SK-N-SH (cell line): ENCODE results near the gene ATOSA. TPM values are rescaled to one million over a fixed set of nuclear protein-coding genes. Genes with fewer than 3 reads are reported as not detected.

Source experiments
- CTCF ChIA-PET: fragments of 300-600, 350-600 bp; formaldehyde crosslinking; extraction: SDS; loops from one replicate; lab custom pipeline; 2021; lab: Yijun Ruan, JAX
- POLR2A ChIA-PET: fragments of 350-600 bp; sonication (Branson Sonifier 250); formaldehyde crosslinking; extraction: SDS; loops from one replicate; lab custom pipeline; 2020; ENCODE audit warnings: antibody characterized with exemption, inconsistent platforms; lab: Yijun Ruan, JAX
- DNase-seq: peaks from one replicate; pipeline ENCODE4 v3.0.0; 2012
- H2AFZ ChIP-seq: fragments of 200-600 bp; sonication (generic); 2 replicates; pipeline ENCODE4 v1.8.1; 2016; ENCODE audit warnings: antibody characterized with exemption, mild to moderate bottlenecking, low read depth
- H3F3A ChIP-seq: fragments of 200-600 bp; sonication (generic); replicated peaks from 2 replicates; pipeline ENCODE3; 2016; ENCODE audit warnings: antibody characterized with exemption, mild to moderate bottlenecking; ENCODE audit not compliant: insufficient read depth
- H3K27ac ChIP-seq, 2 experiments: fragments of 200-500 bp in 1 of 2; fragments of 200-600 bp in 1 of 2; sonication (Bioruptor generic) in 1 of 2; sonication (generic), shearing (Covaris generic) in 1 of 2; 2 replicates each; pipeline versions ENCODE4 v1.5.1 to v1.6.1; 2014 to 2016; ENCODE audit warnings: low read depth in 2 of 2, inconsistent platforms in 1 of 2, low read length in 1 of 2, mild to moderate bottlenecking in 1 of 2, mixed read lengths in 1 of 2
- H3K27me3 ChIP-seq: fragments of 200-600 bp; sonication (generic), shearing (Covaris generic); 2 replicates; pipeline ENCODE4 v1.6.1; 2016; ENCODE audit warnings: mixed run types; ENCODE audit not compliant: insufficient read depth
- H3K36me3 ChIP-seq, 2 experiments: fragments of 200-500 bp in 1 of 2; fragments of 200-600 bp in 1 of 2; sonication (Bioruptor generic) in 1 of 2; sonication (generic) in 1 of 2; replicated peaks in 1 of 2; 2 replicates each; pipeline versions ENCODE3 to v1.5.1; 2014 to 2016; ENCODE audit warnings: low read length in 1 of 2, mild to moderate bottlenecking in 1 of 2; ENCODE audit not compliant: insufficient read depth in 2 of 2, control insufficient read depth in 1 of 2
- H3K4me1 ChIP-seq, 2 experiments: fragments of 200-500 bp in 1 of 2; fragments of 200-600 bp in 1 of 2; sonication (Bioruptor generic) in 1 of 2; sonication (generic), shearing (Covaris generic) in 1 of 2; 2 replicates each; pipeline versions ENCODE4 v1.5.1 to v1.6.1; 2014 to 2016; ENCODE audit warnings: low read depth in 1 of 2, low read length in 1 of 2, mixed run types in 1 of 2; ENCODE audit not compliant: insufficient read depth in 2 of 2, control insufficient read depth in 1 of 2
- H3K4me2 ChIP-seq: fragments of 200-600 bp; sonication (generic), shearing (Covaris generic); 2 replicates; pipeline ENCODE4 v1.6.1; 2017; ENCODE audit warnings: mixed run types
- H3K4me3 ChIP-seq, 2 experiments: fragments of 200-500 bp in 1 of 2; fragments of 200-600 bp in 1 of 2; sonication (Bioruptor generic) in 1 of 2; sonication (generic), shearing (Covaris generic) in 1 of 2; 2 replicates each; pipeline versions ENCODE4 v1.5.1 to v1.8.1; 2014 to 2016; ENCODE audit warnings: low read depth in 2 of 2, inconsistent platforms in 1 of 2, low read length in 1 of 2, mild to moderate bottlenecking in 1 of 2, mixed read lengths in 1 of 2, moderate library complexity in 1 of 2
- H3K79me2 ChIP-seq: fragments of 200-600 bp; sonication (generic); 2 replicates; pipeline ENCODE4 v1.8.1; 2017; ENCODE audit warnings: mild to moderate bottlenecking; ENCODE audit not compliant: insufficient read depth
- H3K9ac ChIP-seq: fragments of 200-600 bp; sonication (generic); 2 replicates; pipeline ENCODE4 v1.6.1; 2017; ENCODE audit warnings: mixed run types
- H3K9me2 ChIP-seq: fragments of 200-600 bp; sonication (generic); 2 replicates; pipeline ENCODE4 v1.6.1; 2017; ENCODE audit warnings: mixed run types
- H3K9me3 ChIP-seq: fragments of 200-600 bp; sonication (generic); 2 replicates; pipeline ENCODE4 v1.6.1; 2017; ENCODE audit warnings: mixed run types, mild to moderate bottlenecking, moderate library complexity
- H4K20me1 ChIP-seq: fragments of 200-600 bp; sonication (generic); 2 replicates; pipeline ENCODE4 v1.6.1; 2017; ENCODE audit warnings: mild to moderate bottlenecking, mixed run types; ENCODE audit not compliant: insufficient read depth
- EP300 ChIP-seq, 2 experiments: IDR thresholded peaks; 2 replicates each; pipeline versions ENCODE4 v1.4.0 to v1.6.1; 2012; ENCODE audit warnings: borderline replicate concordance in 1 of 2, low read depth in 1 of 2, low read length in 1 of 2
- GABPA ChIP-seq: IDR thresholded peaks from 2 replicates; pipeline ENCODE4 v1.4.0; 2012; ENCODE audit warnings: low read depth, mild to moderate bottlenecking
- SMC3 ChIP-seq: IDR thresholded peaks from 2 replicates; pipeline ENCODE4 v1.6.1; 2012; ENCODE audit warnings: low read depth, low read length, improper control_type of control experiment
- TAF1 ChIP-seq: IDR thresholded peaks from 2 replicates; pipeline ENCODE4 v1.6.1; 2012; ENCODE audit warnings: low read depth, mild to moderate bottlenecking, low read length, moderate library complexity, borderline replicate concordance
- WGBS: methylation state at CpG from one replicate; pipeline ENCODE4 v1.1.6; 2017; ENCODE audit warnings: low lambda C conversion rate; 5-methylcytosine and 5-hydroxymethylcytosine counted together
- polyA plus RNA-seq, 3 experiments: library from polyadenylated mRNA; depleted of rRNA; stranded (reverse); fragments of >200 nt; gene quantifications; 2 replicates each; pipeline ENCODE4 v1.2.3, GENCODE V29; 2012
- TF ChIP-seq, protein P1 (sequence below): fragments of 200-600 bp; sonication (generic); IDR thresholded peaks from 2 replicates; pipeline ENCODE4 v1.6.1; 2017; ENCODE audit warnings: antibody characterized with exemption, mild to moderate bottlenecking, moderate library complexity
- TF ChIP-seq, protein P2 (sequence below): IDR thresholded peaks from 2 replicates; pipeline ENCODE4 v1.4.0; 2012; ENCODE audit warnings: low read depth
- TF ChIP-seq, protein P3 (sequence below): IDR thresholded peaks from 2 replicates; pipeline ENCODE4 v1.4.0; 2012; ENCODE audit warnings: low read depth, borderline replicate concordance
- TF ChIP-seq, protein P4 (sequence below): IDR thresholded peaks from 2 replicates; pipeline ENCODE4 v1.6.1; 2012; ENCODE audit warnings: mild to moderate bottlenecking, low read depth, low read length, moderate library complexity

Gene ATOSA
- polyA plus RNA-seq, 1 of the 3 experiments (the other 2 are of a cell fraction), result 7.4 TPM

DNA sequence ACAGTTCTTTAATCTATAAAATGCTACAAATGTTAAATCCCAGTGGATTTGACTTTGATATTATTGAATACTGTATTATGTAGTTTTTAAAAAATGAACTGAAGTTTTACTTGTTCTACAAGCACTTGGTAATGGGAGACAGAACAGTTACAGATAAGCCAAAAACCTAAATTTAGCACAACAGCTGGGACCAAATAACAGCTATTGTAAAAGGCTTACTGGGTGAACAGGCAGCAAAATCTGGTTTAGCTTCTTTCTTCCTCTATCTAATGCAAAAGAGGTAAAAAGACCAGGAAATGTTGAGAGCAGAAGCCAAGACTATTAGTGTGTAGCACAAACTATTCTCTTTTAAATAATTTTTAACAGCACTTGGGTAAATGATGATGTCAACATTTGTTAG, 1.6 kb upstream of the ATOSA start:
- Histone ChIP-seq H3K27ac (no peak overlapping the region), H3K9ac (no peak overlapping the region), H3K4me2 (no peak overlapping the region), H4K20me1 (no peaks in the 10 kb centered on the region), H3K79me2 (peaks cover 11% of the 10 kb centered on the region; the same call in 1 of the 2 replicates), H3K4me3 (no peak overlapping the region), H3K36me3 (peaks cover 6 to 10% of the 10 kb centered on the region in 2 experiments), H3K4me1 (peaks cover 3 to 9% of the 10 kb centered on the region in 2 experiments; a peak in 2 of 4 replicates), H3K27me3 (no peaks in the 10 kb centered on the region)
- DNase-seq, result no peak
- POLR2A ChIA-PET, result no interaction called here
- TF ChIP-seq GABPA, result no peak
- TF ChIP-seq, all 33 proteins: peak for 0
- H3K9me3 ChIP-seq, result no peaks in the 10 kb centered on the region
- peaks cover 11% of the 10 kb centered on the region for H3F3A ChIP-seq
- CTCF ChIA-PET, result interaction anchor here (0.6 to 1.6 kb wide), 2 partner anchors 54 to 215 kb away, joined by 3 to 11 read pairs; no protein-coding TSS in a partner anchor
- no peaks in the 10 kb centered on the region for H3K9me2 ChIP-seq
- no peak overlapping the region for H2AFZ ChIP-seq

DNA sequence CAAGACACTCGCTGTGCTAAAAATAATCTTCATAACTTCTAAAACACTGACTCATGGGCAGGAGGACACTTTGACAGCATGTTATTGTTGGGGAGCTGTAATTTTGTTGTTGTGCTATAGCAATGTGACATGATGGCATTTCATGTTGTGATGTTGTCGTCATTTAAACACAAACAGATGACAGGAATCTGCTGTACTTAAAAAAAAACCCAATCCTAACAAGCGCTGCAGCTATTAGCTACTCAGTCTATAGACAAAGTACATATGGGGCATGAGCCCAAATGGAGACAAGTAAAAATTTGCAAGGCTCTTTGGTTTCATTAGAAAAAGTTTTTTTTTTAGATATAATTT, 828 bp upstream of the ATOSA start:
- Histone ChIP-seq H3K4me2 (peak overlapping the region; percentile 81), H3K36me3 (peaks cover 7 to 12% of the 10 kb centered on the region in 2 experiments), H3K9ac (peak overlapping the region; percentile 35; the same call in 1 of the 2 replicates), H3K9me2 (no peaks in the 10 kb centered on the region), H3K27me3 (no peaks in the 10 kb centered on the region), H3K4me1 (peaks cover 3 to 9% of the 10 kb centered on the region in 2 experiments; a peak in 2 of 4 replicates), H4K20me1 (no peaks in the 10 kb centered on the region), H3F3A (peaks cover 11% of the 10 kb centered on the region), H3K79me2 (peaks cover 15% of the 10 kb centered on the region; the same call in 1 of the 2 replicates), H3K4me3 (peak overlapping the region; percentile 46 to 76), H3K9me3 (no peaks in the 10 kb centered on the region), H2AFZ (peak overlapping the region; percentile 55; the same call in 1 of the 2 replicates), H3K27ac (peak overlapping the region; percentile 31 to 87; a peak in 3 of 4 replicates)
- 47% methylated on average over 3 of the region's 3 CpGs for WGBS
- ChIA-PET CTCF (interaction anchor here (0.9 to 1.6 kb wide), 3 partner anchors 8 to 55 kb away, joined by 3 to 11 read pairs (median 3); no protein-coding TSS in a partner anchor), POLR2A (no interaction called here)
- DNase-seq, result peak; percentile 20
- TF ChIP-seq, protein P1, sequence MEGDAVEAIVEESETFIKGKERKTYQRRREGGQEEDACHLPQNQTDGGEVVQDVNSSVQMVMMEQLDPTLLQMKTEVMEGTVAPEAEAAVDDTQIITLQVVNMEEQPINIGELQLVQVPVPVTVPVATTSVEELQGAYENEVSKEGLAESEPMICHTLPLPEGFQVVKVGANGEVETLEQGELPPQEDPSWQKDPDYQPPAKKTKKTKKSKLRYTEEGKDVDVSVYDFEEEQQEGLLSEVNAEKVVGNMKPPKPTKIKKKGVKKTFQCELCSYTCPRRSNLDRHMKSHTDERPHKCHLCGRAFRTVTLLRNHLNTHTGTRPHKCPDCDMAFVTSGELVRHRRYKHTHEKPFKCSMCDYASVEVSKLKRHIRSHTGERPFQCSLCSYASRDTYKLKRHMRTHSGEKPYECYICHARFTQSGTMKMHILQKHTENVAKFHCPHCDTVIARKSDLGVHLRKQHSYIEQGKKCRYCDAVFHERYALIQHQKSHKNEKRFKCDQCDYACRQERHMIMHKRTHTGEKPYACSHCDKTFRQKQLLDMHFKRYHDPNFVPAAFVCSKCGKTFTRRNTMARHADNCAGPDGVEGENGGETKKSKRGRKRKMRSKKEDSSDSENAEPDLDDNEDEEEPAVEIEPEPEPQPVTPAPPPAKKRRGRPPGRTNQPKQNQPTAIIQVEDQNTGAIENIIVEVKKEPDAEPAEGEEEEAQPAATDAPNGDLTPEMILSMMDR, result no peak
- no peak for TF ChIP-seq EP300 (IDR thresholded peaks at IDR 0.05; ENCODE audit: borderline replicate concordance in 1 of 2, low read depth in 1 of 2, low read length in 1 of 2)
- TF ChIP-seq, protein P2, sequence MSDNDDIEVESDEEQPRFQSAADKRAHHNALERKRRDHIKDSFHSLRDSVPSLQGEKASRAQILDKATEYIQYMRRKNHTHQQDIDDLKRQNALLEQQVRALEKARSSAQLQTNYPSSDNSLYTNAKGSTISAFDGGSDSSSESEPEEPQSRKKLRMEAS, result no peak

DNA sequence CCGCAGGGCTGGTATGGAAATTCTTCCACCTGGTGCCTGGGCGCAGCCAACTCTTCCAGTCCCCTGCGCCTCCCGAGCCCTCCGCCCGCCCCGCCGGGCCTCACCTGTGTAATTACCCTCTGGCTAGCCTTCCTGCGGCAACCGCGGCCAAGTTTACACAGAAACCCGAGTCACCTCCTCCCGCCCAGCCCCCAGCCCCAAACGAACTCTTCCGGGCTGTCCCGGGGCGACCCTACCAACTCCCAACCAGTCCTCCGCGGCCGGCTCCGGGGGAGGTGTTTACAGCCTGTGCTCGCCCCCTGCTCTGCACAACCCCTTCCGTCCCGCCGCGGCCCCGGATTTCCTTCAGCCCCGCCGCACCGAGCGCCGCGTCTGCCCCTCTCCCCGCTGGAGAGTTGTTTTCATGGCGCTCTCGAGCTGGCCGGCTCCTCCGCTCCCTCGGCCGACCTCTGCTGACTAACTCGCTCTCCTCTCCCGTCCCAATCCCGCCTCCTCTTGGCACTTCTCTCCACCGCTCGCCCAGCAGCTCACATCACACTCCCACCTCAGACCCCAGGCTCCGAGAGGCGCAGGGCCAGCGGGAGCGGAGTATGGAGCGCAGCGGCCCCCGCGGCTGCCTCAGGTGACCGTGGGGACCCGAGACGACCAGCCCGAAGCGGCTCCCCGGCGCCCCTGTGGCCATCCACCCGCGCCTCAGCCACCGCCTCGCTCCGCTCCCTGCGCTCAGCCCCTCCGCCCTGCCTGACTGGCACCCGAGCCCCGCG, 538 bp downstream of the ATOSA start:
- H4K20me1 ChIP-seq, result no peaks in the 10 kb centered on the region
- ChIA-PET POLR2A (interaction anchor here (1.4 kb wide), 1 partner anchor 27 kb away, joined by 5 read pairs; no protein-coding TSS in a partner anchor), CTCF (interaction anchor here (0.5 to 1.6 kb wide), 4 partner anchors 56 to 475 kb away, joined by 3 to 11 read pairs (median 3); no protein-coding TSS in a partner anchor)
- peaks cover 11% of the 10 kb centered on the region for H3F3A ChIP-seq
- H3K4me2 ChIP-seq, result peak overlapping the region; percentile 81
- H3K27ac ChIP-seq, result peak overlapping the region; percentile 85 to 87
- peak; percentile 70 for DNase-seq
- peaks cover 15% of the 10 kb centered on the region; the same call in 1 of the 2 replicates for H3K79me2 ChIP-seq
- H3K4me1 ChIP-seq, result peaks cover 3 to 9% of the 10 kb centered on the region in 2 experiments; a peak in 2 of 4 replicates
- H3K27me3 ChIP-seq, result no peaks in the 10 kb centered on the region
- H3K9ac ChIP-seq, result peak overlapping the region; percentile 67
- H3K9me2 ChIP-seq, result no peaks in the 10 kb centered on the region
- H2AFZ ChIP-seq, result peak overlapping the region; percentile 91
- H3K9me3 ChIP-seq, result no peaks in the 10 kb centered on the region
- 0% methylated on average over 23 of the region's 70 CpGs for WGBS
- TF ChIP-seq GABPA, result peak; percentile 40; the same call in 1 of the 2 replicates
- TF ChIP-seq, protein P3, sequence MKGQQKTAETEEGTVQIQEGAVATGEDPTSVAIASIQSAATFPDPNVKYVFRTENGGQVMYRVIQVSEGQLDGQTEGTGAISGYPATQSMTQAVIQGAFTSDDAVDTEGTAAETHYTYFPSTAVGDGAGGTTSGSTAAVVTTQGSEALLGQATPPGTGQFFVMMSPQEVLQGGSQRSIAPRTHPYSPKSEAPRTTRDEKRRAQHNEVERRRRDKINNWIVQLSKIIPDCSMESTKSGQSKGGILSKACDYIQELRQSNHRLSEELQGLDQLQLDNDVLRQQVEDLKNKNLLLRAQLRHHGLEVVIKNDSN, result no peak
- peak; percentile 14; the same call in 1 of the 2 replicates for TF ChIP-seq TAF1
- TF ChIP-seq, protein P4, sequence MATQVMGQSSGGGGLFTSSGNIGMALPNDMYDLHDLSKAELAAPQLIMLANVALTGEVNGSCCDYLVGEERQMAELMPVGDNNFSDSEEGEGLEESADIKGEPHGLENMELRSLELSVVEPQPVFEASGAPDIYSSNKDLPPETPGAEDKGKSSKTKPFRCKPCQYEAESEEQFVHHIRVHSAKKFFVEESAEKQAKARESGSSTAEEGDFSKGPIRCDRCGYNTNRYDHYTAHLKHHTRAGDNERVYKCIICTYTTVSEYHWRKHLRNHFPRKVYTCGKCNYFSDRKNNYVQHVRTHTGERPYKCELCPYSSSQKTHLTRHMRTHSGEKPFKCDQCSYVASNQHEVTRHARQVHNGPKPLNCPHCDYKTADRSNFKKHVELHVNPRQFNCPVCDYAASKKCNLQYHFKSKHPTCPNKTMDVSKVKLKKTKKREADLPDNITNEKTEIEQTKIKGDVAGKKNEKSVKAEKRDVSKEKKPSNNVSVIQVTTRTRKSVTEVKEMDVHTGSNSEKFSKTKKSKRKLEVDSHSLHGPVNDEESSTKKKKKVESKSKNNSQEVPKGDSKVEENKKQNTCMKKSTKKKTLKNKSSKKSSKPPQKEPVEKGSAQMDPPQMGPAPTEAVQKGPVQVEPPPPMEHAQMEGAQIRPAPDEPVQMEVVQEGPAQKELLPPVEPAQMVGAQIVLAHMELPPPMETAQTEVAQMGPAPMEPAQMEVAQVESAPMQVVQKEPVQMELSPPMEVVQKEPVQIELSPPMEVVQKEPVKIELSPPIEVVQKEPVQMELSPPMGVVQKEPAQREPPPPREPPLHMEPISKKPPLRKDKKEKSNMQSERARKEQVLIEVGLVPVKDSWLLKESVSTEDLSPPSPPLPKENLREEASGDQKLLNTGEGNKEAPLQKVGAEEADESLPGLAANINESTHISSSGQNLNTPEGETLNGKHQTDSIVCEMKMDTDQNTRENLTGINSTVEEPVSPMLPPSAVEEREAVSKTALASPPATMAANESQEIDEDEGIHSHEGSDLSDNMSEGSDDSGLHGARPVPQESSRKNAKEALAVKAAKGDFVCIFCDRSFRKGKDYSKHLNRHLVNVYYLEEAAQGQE, result no peak
- no peak for TF ChIP-seq SMC3
- peak overlapping the region; percentile 70 to 76 for H3K4me3 ChIP-seq
- peaks cover 10 to 25% of the 10 kb centered on the region in 2 experiments for H3K36me3 ChIP-seq
